Neural cell (in vitro differentiated cells): ENCODE results near the gene HOXB7.

Experiments
- CTCF ChIP-seq: fragments of 450-650 bp; IDR thresholded peaks from 2 replicates; pipeline ENCODE4 v1.5.1; 2014; ENCODE audit warnings: antibody characterized with exemption, mild to moderate bottlenecking, moderate library complexity; ENCODE audit not compliant: poor library complexity, severe bottlenecking
- EP300 ChIP-seq: fragments of 450-650 bp; conservative IDR thresholded peaks from 2 replicates; pipeline ENCODE4 v1.6.1; 2014; ENCODE audit warnings: antibody characterized with exemption, mild to moderate bottlenecking, moderate library complexity; ENCODE audit not compliant: poor library complexity, severe bottlenecking
- MXI1 ChIP-seq: fragments of 450-650 bp; conservative IDR thresholded peaks from 2 replicates; pipeline ENCODE4 v1.6.1; 2014; ENCODE audit warnings: antibody characterized with exemption, mild to moderate bottlenecking; ENCODE audit not compliant: poor library complexity, severe bottlenecking
- POLR2AphosphoS5 ChIP-seq: IDR thresholded peaks from 2 replicates; pipeline ENCODE4 v1.6.1; 2012
- RAD21 ChIP-seq: fragments of 450-650 bp; conservative IDR thresholded peaks from 2 replicates; pipeline ENCODE4 v1.6.1; 2014; ENCODE audit warnings: antibody characterized with exemption, mild to moderate bottlenecking, moderate library complexity
- SMC3 ChIP-seq: fragments of 450-650 bp; conservative IDR thresholded peaks from 2 replicates; pipeline ENCODE4 v1.6.1; 2014; ENCODE audit warnings: antibody characterized with exemption, mild to moderate bottlenecking, moderate library complexity; ENCODE audit not compliant: poor library complexity

GRCh38 chr17:48640858-48641180, 30.0 kb upstream of the HOXB7 start:
- TF ChIP-seq CTCF (no peak), MXI1 (no peak), SMC3 (no peak), EP300 (no peak), RAD21 (no peak), POLR2AphosphoS5 (no peak)
